ENCODE measurements around the gene NEMP1. TPM values are rescaled to one million over a fixed set of nuclear protein-coding genes. Genes with fewer than 3 reads are reported as not detected.

The NEMP1 gene
- polyA plus RNA-seq, 1 donor from 2014 or later = 6.8 TPM

DNA sequence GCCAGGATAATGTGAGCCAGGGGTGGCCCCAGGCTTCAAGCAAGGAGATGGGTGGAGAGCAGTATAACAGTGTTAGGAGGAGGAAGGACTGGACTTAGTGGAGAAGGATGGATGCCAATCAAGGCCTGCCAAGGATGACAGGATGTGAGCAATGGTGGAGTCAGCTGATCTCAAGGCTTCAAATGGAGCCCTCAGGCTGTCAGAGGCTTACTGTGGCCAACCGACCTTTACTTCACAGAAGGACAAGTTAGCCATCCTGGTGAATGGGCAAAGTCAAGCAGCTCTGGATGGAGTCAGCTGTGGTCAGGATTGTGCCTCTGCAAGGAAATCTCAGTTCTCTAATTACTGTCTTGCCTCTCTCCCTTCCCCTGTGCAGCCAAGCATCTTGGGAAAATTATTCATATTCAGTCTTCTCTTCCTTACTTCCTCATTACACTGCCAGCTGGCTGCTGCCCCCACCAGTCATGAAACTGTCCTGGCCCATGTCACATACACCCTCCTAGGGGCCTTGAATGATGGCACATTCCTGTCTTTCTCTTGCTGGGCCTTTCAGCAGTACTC is 40.2 kb upstream of the NEMP1 start:
- TF ChIP-seq RAD21 (conservative IDR thresholded peaks at IDR 0.05) (no peak), MXI1 (conservative IDR thresholded peaks at IDR 0.05; ENCODE audit: poor library complexity, severe bottlenecking) (no peak), SMC3 (conservative IDR thresholded peaks at IDR 0.05; ENCODE audit: poor library complexity) (no peak), CTCF (IDR thresholded peaks at IDR 0.05; ENCODE audit: poor library complexity, severe bottlenecking) (no peak), REST (IDR thresholded peaks at IDR 0.05; ENCODE audit: borderline replicate concordance) (no peak), EZH2 (IDR thresholded peaks at IDR 0.05; ENCODE audit: borderline replicate concordance, insufficient read depth, low read length, poor library complexity, severe bottlenecking) (no peak), POLR2AphosphoS5 (IDR thresholded peaks at IDR 0.05) (no peak), EP300 (conservative IDR thresholded peaks at IDR 0.05; ENCODE audit: poor library complexity, severe bottlenecking) (no peak), TAF1 (IDR thresholded peaks at IDR 0.05; ENCODE audit: low read depth) (no peak)
- Histone ChIP-seq H3K79me2 (replicated peaks; ENCODE audit: insufficient read depth, low read length) (no peaks in the 10 kb centered on the region), H3F3A (ENCODE audit: insufficient read depth, low read length, poor library complexity, severe bottlenecking) (no peaks in the 10 kb centered on the region), H4K20me1 (ENCODE audit: insufficient read depth) (no peaks in the 10 kb centered on the region), H3K9ac (ENCODE audit: low read length) (no peak overlapping the region), H3K36me3 (ENCODE audit: insufficient read depth, low read length) (no peaks in the 10 kb centered on the region), H3K27me3 (ENCODE audit: insufficient read depth, low read depth, low read length) (no peaks in the 10 kb centered on the region), H3K4me2 (ENCODE audit: low read length) (no peak overlapping the region), H3K9me2 (ENCODE audit: insufficient read depth, low read length) (no peaks in the 10 kb centered on the region), H3K9me3 (ENCODE audit: low read length) (no peaks in the 10 kb centered on the region), H3K4me3 (ENCODE audit: low read length) (no peak overlapping the region), H2AFZ (ENCODE audit: low read depth, low read length) (no peak overlapping the region), H3K27ac (ENCODE audit: low read length) (no peak overlapping the region)

DNA sequence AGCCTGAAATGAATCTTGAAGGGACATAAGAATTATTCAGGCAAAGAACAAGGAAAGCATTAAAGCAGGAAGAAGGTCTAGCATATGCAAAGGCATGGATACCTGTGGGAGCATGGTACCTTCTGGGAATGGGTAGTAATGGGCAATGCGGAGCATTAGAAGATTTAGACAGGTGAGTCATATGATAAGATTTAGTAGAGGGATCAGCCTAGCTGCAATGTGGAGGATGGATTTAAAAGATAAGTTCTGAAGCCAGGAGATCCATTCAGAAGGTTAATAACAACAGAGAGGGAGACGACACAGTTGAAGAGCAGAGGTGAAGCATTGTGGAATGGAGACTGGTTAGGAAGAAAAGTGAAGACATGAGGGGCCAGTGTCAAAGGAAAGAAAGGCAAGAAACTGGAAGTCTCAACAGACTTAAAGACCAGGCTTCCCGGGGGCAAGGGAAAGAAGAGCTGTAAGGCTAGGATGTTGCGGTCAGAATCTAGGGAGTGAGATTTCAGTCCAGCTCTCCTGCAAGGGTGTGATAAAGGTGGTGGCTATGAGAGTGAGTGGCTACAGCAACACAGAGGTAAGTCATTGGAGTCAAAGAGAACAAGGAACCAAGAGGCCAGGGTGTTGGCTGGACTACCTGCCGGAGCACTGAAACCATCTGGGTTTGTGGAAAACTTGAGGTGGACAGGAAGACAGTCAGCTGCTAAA is 38.1 kb upstream of the NEMP1 start:
- Histone ChIP-seq H3K4me2 (ENCODE audit: low read length) (no peak overlapping the region), H3F3A (ENCODE audit: insufficient read depth, low read length, poor library complexity, severe bottlenecking) (no peaks in the 10 kb centered on the region), H3K9me3 (ENCODE audit: low read length) (no peaks in the 10 kb centered on the region), H3K79me2 (replicated peaks; ENCODE audit: insufficient read depth, low read length) (no peaks in the 10 kb centered on the region), H3K4me3 (ENCODE audit: low read length) (no peak overlapping the region), H3K9me2 (ENCODE audit: insufficient read depth, low read length) (no peaks in the 10 kb centered on the region), H2AFZ (ENCODE audit: low read depth, low read length) (no peak overlapping the region), H3K27me3 (ENCODE audit: insufficient read depth, low read depth, low read length) (no peaks in the 10 kb centered on the region), H3K9ac (ENCODE audit: low read length) (no peak overlapping the region), H4K20me1 (ENCODE audit: insufficient read depth) (no peaks in the 10 kb centered on the region), H3K36me3 (ENCODE audit: insufficient read depth, low read length) (no peaks in the 10 kb centered on the region), H3K27ac (ENCODE audit: low read length) (no peak overlapping the region)
- TF ChIP-seq TAF1 (IDR thresholded peaks at IDR 0.05; ENCODE audit: low read depth) = no peak
- no peak for TF ChIP-seq EP300 (conservative IDR thresholded peaks at IDR 0.05; ENCODE audit: poor library complexity, severe bottlenecking)
- no peak for TF ChIP-seq REST (IDR thresholded peaks at IDR 0.05; ENCODE audit: borderline replicate concordance)
- TF ChIP-seq MXI1 (conservative IDR thresholded peaks at IDR 0.05; ENCODE audit: poor library complexity, severe bottlenecking) = no peak
- no peak for TF ChIP-seq RAD21 (conservative IDR thresholded peaks at IDR 0.05)
- TF ChIP-seq EZH2 (IDR thresholded peaks at IDR 0.05; ENCODE audit: borderline replicate concordance, insufficient read depth, low read length, poor library complexity, severe bottlenecking) = no peak
- TF ChIP-seq SMC3 (conservative IDR thresholded peaks at IDR 0.05; ENCODE audit: poor library complexity) = no peak
- no peak for TF ChIP-seq POLR2AphosphoS5 (IDR thresholded peaks at IDR 0.05)
- no peak for TF ChIP-seq CTCF (IDR thresholded peaks at IDR 0.05; ENCODE audit: poor library complexity, severe bottlenecking)
